Peyer's patch (tissue), 4 donors: ENCODE data around the gene PDCD1.

Experiments used
- CTCF ChIP-seq, 6 experiments: fragments of 450-650 bp in 4 of 6; fragments of 200-600 bp in 2 of 6; sonication (generic) in 1 of 6; IDR thresholded peaks; one replicate each; pipeline ENCODE4 v1.5.1; 2017 to 2019; ENCODE audit warnings: antibody characterized with exemption in 6 of 6, mild to moderate bottlenecking in 3 of 6, moderate library complexity in 1 of 6
- POLR2A ChIP-seq, 2 donors: fragments of 450-650 bp; IDR thresholded peaks; one replicate each; pipeline ENCODE4 v1.5.1; 2017; ENCODE audit warnings: antibody characterized with exemption in 2 of 2, mild to moderate bottlenecking in 2 of 2, moderate library complexity in 2 of 2

- no peak for TF ChIP-seq CTCF (IDR thresholded peaks at IDR 0.05)
- no peak for TF ChIP-seq POLR2A (IDR thresholded peaks at IDR 0.05)
Measured at GRCh38 chr2:241842620-241843211, 16.0 kb downstream of the PDCD1 start.
